HepG2 (cell line): ENCODE measurements around the gene COBL. TPM values are rescaled to one million over a fixed set of nuclear protein-coding genes. Genes with fewer than 3 reads are reported as not detected.

Source experiments
- AGO1 ChIP-seq: fragments of 200-400 bp; formaldehyde crosslinking; IDR thresholded peaks from 2 replicates; pipeline ENCODE4 v1.6.1; 2017; ENCODE audit warnings: mild to moderate bottlenecking, low read depth, low read length, moderate library complexity; ENCODE audit not compliant: poor library complexity, severe bottlenecking
- AKAP8 ChIP-seq: sonication (generic); formaldehyde crosslinking; IDR thresholded peaks from 2 replicates; pipeline ENCODE4 v1.5.1; 2020; ENCODE audit warnings: mild to moderate bottlenecking, missing genetic modification reagents
- GMEB1 ChIP-seq: sonication (generic); formaldehyde crosslinking; IDR thresholded peaks from 2 replicates; pipeline ENCODE4 v1.5.1; 2020; ENCODE audit warnings: missing genetic modification reagents, mild to moderate bottlenecking, borderline replicate concordance
- HDAC1 ChIP-seq: sonication (generic); formaldehyde crosslinking; IDR thresholded peaks from 2 replicates; pipeline ENCODE4 v1.5.1; 2020; ENCODE audit warnings: mild to moderate bottlenecking, missing genetic modification reagents
- SALL1 ChIP-seq: sonication (generic); formaldehyde crosslinking; IDR thresholded peaks from 2 replicates; pipeline ENCODE4 v1.8.0; 2022; ENCODE audit warnings: mild to moderate bottlenecking, missing genetic modification reagents
- SNAPC4 ChIP-seq: sonication (generic); formaldehyde crosslinking; IDR thresholded peaks from 2 replicates; pipeline ENCODE4 v1.4.0; 2020; ENCODE audit warnings: mild to moderate bottlenecking, missing genetic modification reagents
- YEATS2 ChIP-seq: sonication (generic); formaldehyde crosslinking; IDR thresholded peaks from 2 replicates; pipeline ENCODE4 v1.4.0; 2020; ENCODE audit warnings: missing genetic modification reagents, borderline replicate concordance
- ZFX ChIP-seq: sonication (generic); formaldehyde crosslinking; IDR thresholded peaks from 2 replicates; pipeline ENCODE4 v1.4.0; 2020; ENCODE audit warnings: mild to moderate bottlenecking, low read depth, missing genetic modification reagents, moderate library complexity
- ZFY ChIP-seq: sonication (generic); formaldehyde crosslinking; IDR thresholded peaks from 2 replicates; pipeline ENCODE4 v1.4.0; 2020; ENCODE audit warnings: missing genetic modification reagents
- ZNF564 ChIP-seq: sonication (generic); formaldehyde crosslinking; IDR thresholded peaks from 2 replicates; pipeline ENCODE4 v1.8.1; 2023; ENCODE audit warnings: mild to moderate bottlenecking, missing genetic modification reagents
- ZNF704 ChIP-seq: sonication (generic); formaldehyde crosslinking; IDR thresholded peaks from 2 replicates; pipeline ENCODE4 v1.8.1; 2023; ENCODE audit warnings: mild to moderate bottlenecking, inconsistent platforms, moderate library complexity, missing genetic modification reagents, borderline replicate concordance
- ZNF781 ChIP-seq: sonication (generic); formaldehyde crosslinking; IDR thresholded peaks from 2 replicates; pipeline ENCODE4 v1.5.1; 2020; ENCODE audit warnings: borderline replicate concordance, mild to moderate bottlenecking, missing genetic modification reagents; ENCODE audit errors: not compliant biosample characterization
- ZNF800 ChIP-seq: sonication (generic); formaldehyde crosslinking; IDR thresholded peaks from 2 replicates; pipeline ENCODE4 v1.4.0; 2020; ENCODE audit warnings: missing genetic modification reagents
- polyA plus RNA-seq, 8 experiments: library from polyadenylated mRNA; depleted of rRNA in 3 of 8; stranded (reverse) in 7 of 8; unstranded in 1 of 8; fragments of >200 nt; fragmentation: Illumina TruSeq in 4 of 8; extraction: Trizol in 4 of 8; gene quantifications; 2 replicates each; pipeline versions ENCODE4 v1.2.1 to v1.2.3, GENCODE V29; 2011 to 2016; ENCODE audit warnings: low read depth in 4 of 8, missing spikeins in 1 of 8, mixed read lengths in 1 of 8; ENCODE audit not compliant: insufficient read depth in 1 of 8
- total RNA-seq, 5 experiments: library from RNA; depleted of rRNA; stranded (reverse); fragments of >200 nt; fragmentation: Illumina TruSeq; extraction: Trizol; gene quantifications; 2 replicates each; pipeline ENCODE4 v1.2.3, GENCODE V29; 2016; ENCODE audit warnings: low read depth in 1 of 5

Gene COBL
- total and polyA plus RNA-seq, 2 of the 13 experiments (the other 11 are each of a cell fraction or from before 2014, with no cell fraction given), result 3.8 to 4.9 TPM

- TF ChIP-seq GMEB1 (CRISPR knock-in tag), result peak; percentile 50
- TF ChIP-seq ZNF704, result 0 out of 2 replicates have a peak, but pooled peaks have one; percentile 60
- TF ChIP-seq ZNF800 (CRISPR knock-in tag), result peak; percentile 98
- TF ChIP-seq AGO1, result no peak
- TF ChIP-seq HDAC1 (CRISPR knock-in tag), result peak; percentile 54; the same call in 1 of the 2 replicates
- TF ChIP-seq ZFX, result peak; percentile 78
- peak; percentile 21; the same call in 1 of the 2 replicates for TF ChIP-seq ZNF564 (CRISPR knock-in tag)
- peak; percentile 72 for TF ChIP-seq ZFY (CRISPR knock-in tag)
- no peak for TF ChIP-seq YEATS2 (CRISPR knock-in tag)
- TF ChIP-seq AKAP8 (CRISPR knock-in tag), result 0 out of 2 replicates have a peak, but pooled peaks have one; percentile 29
- peak; percentile 77; the same call in 1 of the 2 replicates for TF ChIP-seq SNAPC4 (CRISPR knock-in tag)
- no peak for TF ChIP-seq ZNF781 (CRISPR knock-in tag)
- peak; percentile 78 for TF ChIP-seq SALL1 (CRISPR knock-in tag)
Measured at GRCh38 chr7:51315393-51316261, 982 bp downstream of the COBL start (continued).
